HG03460 (cell line): ENCODE data around the gene ZNF311.

Source experiments
- ATAC-seq: cut with Tn5 transposase; IDR thresholded peaks from one replicate; pipeline ENCODE4 v1.9.1; 2021; ENCODE audit not compliant: unreplicated experiment

Gene ZNF311

GRCh38 chr6:29005183-29005885 is at the start of gene ZNF311:
ZNF311 (minus strand) TSS chr6:29005315; CDS start chr6:29003954, 1,361 bp downstream.
- ATAC-seq = no peak

GRCh38 chr6:29051680-29052079 is 46.6 kb upstream of the ZNF311 start:
- no peak for ATAC-seq

- ATAC-seq = no peak
Measured at GRCh38 chr6:29045075-29045474, 40.0 kb upstream of the ZNF311 start, which contains the start of gene OR2W1. OR2W1 (minus strand) TSS chr6:29045175; CDS start chr6:29045175, 0 bp downstream.

GRCh38 chr6:29035951-29036350 is 30.8 kb upstream of the ZNF311 start:
- no peak for ATAC-seq

- ATAC-seq = no peak
Measured at GRCh38 chr6:29028821-29029220, 23.7 kb upstream of the ZNF311 start.

GRCh38 chr6:29025927-29026585 is 20.9 kb upstream of the ZNF311 start:
- ATAC-seq = no peak

- no peak for ATAC-seq
Measured at GRCh38 chr6:29021434-29021833, 16.3 kb upstream of the ZNF311 start.

GRCh38 chr6:29019629-29020028 is 14.5 kb upstream of the ZNF311 start:
- no peak for ATAC-seq

GRCh38 chr6:29017428-29017802 is 12.3 kb upstream of the ZNF311 start:
- ATAC-seq = no peak

GRCh38 chr6:29016559-29017427 is 11.7 kb upstream of the ZNF311 start:
- ATAC-seq = peak; percentile 86

- ATAC-seq = no peak
Measured at GRCh38 chr6:29014729-29015608, 9.9 kb upstream of the ZNF311 start.

- no peak for ATAC-seq
Measured at GRCh38 chr6:29011276-29011734, 6.2 kb upstream of the ZNF311 start.

- no peak for ATAC-seq
Measured at GRCh38 chr6:29009358-29009757, 4.2 kb upstream of the ZNF311 start.

GRCh38 chr6:29008089-29008488 is 3.0 kb upstream of the ZNF311 start:
- no peak for ATAC-seq

GRCh38 chr6:28996844-28997510 is 8.1 kb downstream of the ZNF311 start:
- ATAC-seq = no peak

- no peak for ATAC-seq
Measured at GRCh38 chr6:28995093-28995650, 9.9 kb downstream of the ZNF311 start.

GRCh38 chr6:28988536-28989311 is 16.4 kb downstream of the ZNF311 start:
- ATAC-seq = no peak

GRCh38 chr6:28985462-28986164 is 19.5 kb downstream of the ZNF311 start:
- no peak for ATAC-seq
